ENCODE data around the gene ANKZF1. TPM values are rescaled to one million over a fixed set of nuclear protein-coding genes. Genes with fewer than 3 reads are reported as not detected.
A peak's percentile ranks its signal among the peaks of the same experiment; 100 is the strongest.

Gene ANKZF1
- total RNA-seq, 2 donors from 2014 or later = 64.4 to 85.7 TPM

DNA sequence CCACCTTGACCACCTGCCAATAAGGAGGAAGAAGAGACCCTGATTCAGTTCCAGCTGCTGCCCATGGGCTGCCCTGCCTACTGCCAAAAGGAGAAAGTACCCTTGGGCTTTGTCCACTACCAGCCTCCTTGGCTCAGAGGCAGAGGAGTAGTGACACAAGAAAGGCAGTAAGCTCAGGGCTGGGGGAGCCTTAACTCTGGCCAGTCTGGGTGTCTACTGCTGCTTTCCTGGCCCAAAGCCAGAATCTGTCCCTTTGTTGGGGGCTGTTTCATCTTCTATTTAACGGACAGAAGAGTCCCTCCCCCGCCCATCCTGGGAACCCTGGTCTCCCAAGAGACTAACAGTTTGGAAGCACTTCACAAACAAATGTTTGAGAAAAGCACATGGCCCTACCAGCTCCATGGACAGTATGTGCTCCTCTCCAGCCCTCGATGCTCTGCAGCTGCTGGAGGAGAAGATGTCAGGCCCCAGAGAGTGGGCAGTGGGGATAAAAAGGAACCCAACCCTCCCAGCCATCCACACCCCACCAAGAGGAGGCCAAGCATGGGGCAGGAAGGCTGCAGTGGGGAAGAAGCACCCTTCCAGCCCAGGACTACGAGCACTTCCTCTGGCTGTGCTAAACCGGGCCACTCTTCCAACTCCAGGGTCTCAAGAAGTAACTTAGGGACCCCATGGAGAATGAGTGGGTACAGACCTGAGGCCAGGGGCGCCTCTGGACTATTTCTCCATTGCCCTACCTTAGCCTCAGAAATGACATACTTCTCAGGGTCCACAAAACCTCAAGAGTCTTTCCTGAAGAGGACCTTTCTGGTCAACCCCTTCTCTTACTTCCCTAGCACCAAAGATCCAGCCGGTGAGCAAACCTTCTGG is 1.3 kb upstream of the ANKZF1 start:
- Histone ChIP-seq H3K9me3 (no peaks in the 10 kb centered on the region), H3K27ac (peak overlapping the region; percentile 95 to 96), H3K4me1 (replicated peaks) (peaks cover 3% of the 10 kb centered on the region), H3K27me3 (replicated peaks; ENCODE audit: insufficient read depth) (no peaks in the 10 kb centered on the region), H3K36me3 (peaks cover 10 to 23% of the 10 kb centered on the region in 2 donors), H3K4me3 (peak overlapping the region; percentile 67 to 91)
- intact Hi-C loops (cut with DNase I) = no loop called here
- no peak for DNase-seq (ENCODE audit: low spot score)
- TF ChIP-seq POLR2A (IDR thresholded peaks at IDR 0.05) = no peak
- WGBS = 44% methylated on average over 7 of the region's 7 CpGs

DNA sequence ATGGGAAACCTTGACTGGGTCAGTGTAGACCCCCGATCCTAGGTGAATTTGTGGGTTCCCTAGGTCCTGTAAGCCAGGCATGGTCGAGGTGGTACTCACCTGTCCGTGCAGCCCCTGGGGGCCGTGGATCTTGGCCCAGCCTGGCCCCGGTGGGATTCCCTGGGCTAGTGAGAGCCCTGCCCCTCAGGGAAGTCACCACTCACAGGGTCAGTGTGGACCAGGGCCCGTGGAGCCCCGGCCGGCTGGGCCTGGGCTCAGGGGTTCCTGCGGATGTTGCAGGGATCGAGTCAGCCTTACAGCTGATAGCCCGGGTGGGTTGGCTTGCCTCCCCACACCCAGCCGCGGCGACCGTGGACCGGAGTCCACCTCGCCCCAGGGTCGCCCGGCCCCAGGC is 698 bp upstream of the ANKZF1 start:
- no peak for TF ChIP-seq POLR2AphosphoS5 (IDR thresholded peaks at IDR 0.05)
- TF ChIP-seq, protein P1, sequence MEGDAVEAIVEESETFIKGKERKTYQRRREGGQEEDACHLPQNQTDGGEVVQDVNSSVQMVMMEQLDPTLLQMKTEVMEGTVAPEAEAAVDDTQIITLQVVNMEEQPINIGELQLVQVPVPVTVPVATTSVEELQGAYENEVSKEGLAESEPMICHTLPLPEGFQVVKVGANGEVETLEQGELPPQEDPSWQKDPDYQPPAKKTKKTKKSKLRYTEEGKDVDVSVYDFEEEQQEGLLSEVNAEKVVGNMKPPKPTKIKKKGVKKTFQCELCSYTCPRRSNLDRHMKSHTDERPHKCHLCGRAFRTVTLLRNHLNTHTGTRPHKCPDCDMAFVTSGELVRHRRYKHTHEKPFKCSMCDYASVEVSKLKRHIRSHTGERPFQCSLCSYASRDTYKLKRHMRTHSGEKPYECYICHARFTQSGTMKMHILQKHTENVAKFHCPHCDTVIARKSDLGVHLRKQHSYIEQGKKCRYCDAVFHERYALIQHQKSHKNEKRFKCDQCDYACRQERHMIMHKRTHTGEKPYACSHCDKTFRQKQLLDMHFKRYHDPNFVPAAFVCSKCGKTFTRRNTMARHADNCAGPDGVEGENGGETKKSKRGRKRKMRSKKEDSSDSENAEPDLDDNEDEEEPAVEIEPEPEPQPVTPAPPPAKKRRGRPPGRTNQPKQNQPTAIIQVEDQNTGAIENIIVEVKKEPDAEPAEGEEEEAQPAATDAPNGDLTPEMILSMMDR (IDR thresholded peaks at IDR 0.05) = no peak
- TF ChIP-seq POLR2A (IDR thresholded peaks at IDR 0.05) = no peak
- Histone ChIP-seq H3K4me3 (peak overlapping the region; percentile 67 to 91), H3K36me3 (peaks cover 15 to 21% of the 10 kb centered on the region in 2 donors), H3K9me3 (no peaks in the 10 kb centered on the region), H3K27me3 (replicated peaks; ENCODE audit: insufficient read depth) (no peaks in the 10 kb centered on the region), H3K4me1 (replicated peaks) (peaks cover 3% of the 10 kb centered on the region), H3K27ac (peak overlapping the region; percentile 95 to 96)
- intact Hi-C loops (cut with DNase I) = no loop called here
- DNase-seq (ENCODE audit: low spot score) = no peak
- whole genome bisulfite sequencing = 8% methylated on average over 3 of the region's 19 CpGs

GRCh38 chr2:219230059-219230540 is 494 bp downstream of the ANKZF1 start:
- WGBS = 0% methylated on average over 24 of the region's 24 CpGs
- Histone ChIP-seq H3K4me1 (replicated peaks) (peaks cover 3% of the 10 kb centered on the region), H3K36me3 (peaks cover 16 to 24% of the 10 kb centered on the region in 2 donors), H3K4me3 (peak overlapping the region; percentile 67 to 91), H3K9me3 (no peaks in the 10 kb centered on the region), H3K27me3 (replicated peaks; ENCODE audit: insufficient read depth) (no peaks in the 10 kb centered on the region), H3K27ac (peak overlapping the region; percentile 95 to 96)
- DNase-seq (ENCODE audit: low spot score) = peak; percentile 53
- TF ChIP-seq, protein P1 (IDR thresholded peaks at IDR 0.05) = no peak
- TF ChIP-seq POLR2A (IDR thresholded peaks at IDR 0.05) (no peak), POLR2AphosphoS5 (IDR thresholded peaks at IDR 0.05) (no peak)
- intact Hi-C loops (cut with DNase I) = no loop called here

GRCh38 chr2:219234331-219234730 is 4.7 kb downstream of the ANKZF1 start:
- 95% methylated on average over 3 of the region's 3 CpGs for WGBS
- H3K9me3 ChIP-seq = no peaks in the 10 kb centered on the region
- peaks cover 24 to 36% of the 10 kb centered on the region in 2 donors for H3K36me3 ChIP-seq
- intact Hi-C loops (cut with DNase I) = no loop called here
- no peaks in the 10 kb centered on the region for H3K27me3 ChIP-seq (replicated peaks; ENCODE audit: insufficient read depth)
- TF ChIP-seq POLR2A (IDR thresholded peaks at IDR 0.05) (no peak), POLR2AphosphoS5 (IDR thresholded peaks at IDR 0.05) (no peak)
- TF ChIP-seq, protein P1 (IDR thresholded peaks at IDR 0.05) = no peak
- H3K4me3 ChIP-seq = no peak overlapping the region
- H3K27ac ChIP-seq = no peak overlapping the region
- DNase-seq (ENCODE audit: low spot score) = no peak
- no peaks in the 10 kb centered on the region for H3K4me1 ChIP-seq (replicated peaks)

DNA sequence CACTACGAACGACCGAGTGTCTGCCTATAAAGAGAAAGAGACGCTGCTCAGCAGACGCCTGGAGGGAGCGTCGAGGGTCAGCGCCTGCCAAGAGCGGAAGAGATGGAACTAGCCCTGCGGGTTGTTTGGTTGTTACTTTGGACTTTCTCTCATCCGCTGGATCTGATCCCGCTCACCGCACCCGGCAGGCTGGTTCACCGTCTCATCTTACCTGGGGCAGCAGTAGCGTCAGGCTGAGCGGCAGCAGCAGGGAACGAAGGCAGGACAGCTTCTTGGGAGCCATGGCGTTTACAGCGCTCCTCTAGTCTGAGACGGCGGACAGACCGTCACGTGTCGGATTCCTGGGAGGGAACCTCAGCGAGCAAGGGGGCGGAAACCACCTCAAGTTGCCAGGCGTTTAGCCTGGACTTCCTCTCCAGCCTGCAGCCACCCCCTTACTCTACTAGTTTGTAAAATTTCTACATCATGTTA is 13.7 kb downstream of the ANKZF1 start:
- H3K4me1 ChIP-seq (replicated peaks) = peaks cover 3% of the 10 kb centered on the region
- intact Hi-C loops (cut with DNase I) = no loop called here
- peak overlapping the region in 1 of 2 donors; percentile 8 for H3K4me3 ChIP-seq
- no peaks in the 10 kb centered on the region for H3K27me3 ChIP-seq (replicated peaks; ENCODE audit: insufficient read depth)
- 35% methylated on average over 28 of the region's 28 CpGs for WGBS
- no peaks in the 10 kb centered on the region for H3K36me3 ChIP-seq
- TF ChIP-seq POLR2AphosphoS5 (IDR thresholded peaks at IDR 0.05) (no peak), POLR2A (IDR thresholded peaks at IDR 0.05) (peak; percentile 12)
- no peaks in the 10 kb centered on the region for H3K9me3 ChIP-seq
- DNase-seq (ENCODE audit: low spot score) = no peak
- no peak overlapping the region for H3K27ac ChIP-seq

Measured in prostate gland (tissue), 2 donors.